HS-5 (cell line): Measurements from ENCODE around the gene NOTO.

Experiments
- DNase-seq: peaks from one replicate; pipeline ENCODE4 v3.0.0-alpha.2; 2012; ENCODE audit warnings: low read depth

Gene NOTO

DNA sequence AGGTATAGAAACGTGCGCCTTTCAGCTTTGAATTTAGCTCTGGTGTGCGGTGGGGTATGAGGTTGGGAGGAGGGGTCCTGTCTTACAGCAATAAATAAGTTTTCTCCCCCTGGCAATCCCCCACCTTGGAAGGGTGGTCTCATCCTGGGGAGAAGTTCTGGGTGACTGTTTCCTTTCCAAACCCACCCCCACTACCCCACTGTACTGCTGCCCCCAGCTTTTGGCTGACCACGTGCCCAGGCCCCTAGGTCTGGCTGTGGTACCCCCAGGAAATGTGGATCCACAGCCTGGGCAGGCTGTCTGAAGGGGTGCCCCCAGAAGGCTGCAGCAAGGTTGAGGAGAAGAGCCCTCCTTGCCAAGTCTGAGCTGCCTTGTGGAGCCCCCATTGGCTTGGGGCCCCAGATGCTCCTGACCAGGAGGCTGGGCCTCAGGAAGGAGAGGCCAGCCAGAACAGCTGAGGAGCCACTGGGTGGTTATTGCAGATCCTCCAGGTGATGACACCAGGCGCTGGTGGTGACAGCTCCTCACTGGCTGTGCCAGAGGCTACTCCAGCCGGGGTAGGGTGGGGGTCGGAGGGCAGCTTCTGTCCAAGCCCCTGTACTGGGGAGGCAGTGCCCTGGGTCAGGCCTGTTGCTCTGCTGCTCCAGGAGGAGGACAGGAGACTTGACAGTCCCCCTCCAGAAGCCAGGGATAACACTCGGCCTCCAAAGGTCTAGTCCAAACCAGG is 56.0 kb downstream of the NOTO start:
- no peak for DNase-seq

DNA sequence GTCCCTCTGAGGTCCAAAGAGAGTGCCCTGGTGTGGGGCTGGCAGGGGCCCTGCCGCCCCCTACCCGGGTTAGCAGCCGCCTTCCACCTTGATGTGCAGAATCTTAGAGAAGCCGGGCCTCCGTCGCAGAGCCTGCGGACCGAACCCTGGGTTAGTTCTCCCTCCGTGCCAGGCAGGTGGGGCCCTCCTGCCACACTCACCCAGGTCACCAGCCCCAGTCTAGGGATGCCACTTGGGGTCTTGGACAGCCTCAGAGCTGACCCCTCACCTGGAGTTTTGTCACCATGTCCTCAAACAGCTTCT is 56.5 kb downstream of the NOTO start:
- no peak for DNase-seq

DNA sequence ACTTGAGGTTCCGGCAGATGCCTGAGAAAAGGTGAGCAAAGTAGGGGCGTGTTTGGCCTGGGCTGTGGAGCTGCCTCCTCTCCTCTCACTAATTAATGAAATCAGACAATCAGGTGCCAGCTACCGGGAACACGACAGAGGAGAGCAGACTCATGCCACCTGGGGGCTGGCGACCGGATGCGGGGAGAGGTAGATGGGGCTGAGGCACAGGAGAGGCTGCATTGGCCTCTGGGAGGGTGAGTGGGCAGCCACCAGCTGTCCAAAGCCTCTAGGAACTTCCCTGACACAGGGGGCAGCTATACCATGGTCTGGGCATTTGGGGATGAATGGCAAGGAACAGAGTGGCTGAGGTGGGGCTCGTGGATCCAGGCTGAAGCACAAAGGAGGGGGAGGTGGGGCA is 56.9 kb downstream of the NOTO start:
- DNase-seq, result no peak

DNA sequence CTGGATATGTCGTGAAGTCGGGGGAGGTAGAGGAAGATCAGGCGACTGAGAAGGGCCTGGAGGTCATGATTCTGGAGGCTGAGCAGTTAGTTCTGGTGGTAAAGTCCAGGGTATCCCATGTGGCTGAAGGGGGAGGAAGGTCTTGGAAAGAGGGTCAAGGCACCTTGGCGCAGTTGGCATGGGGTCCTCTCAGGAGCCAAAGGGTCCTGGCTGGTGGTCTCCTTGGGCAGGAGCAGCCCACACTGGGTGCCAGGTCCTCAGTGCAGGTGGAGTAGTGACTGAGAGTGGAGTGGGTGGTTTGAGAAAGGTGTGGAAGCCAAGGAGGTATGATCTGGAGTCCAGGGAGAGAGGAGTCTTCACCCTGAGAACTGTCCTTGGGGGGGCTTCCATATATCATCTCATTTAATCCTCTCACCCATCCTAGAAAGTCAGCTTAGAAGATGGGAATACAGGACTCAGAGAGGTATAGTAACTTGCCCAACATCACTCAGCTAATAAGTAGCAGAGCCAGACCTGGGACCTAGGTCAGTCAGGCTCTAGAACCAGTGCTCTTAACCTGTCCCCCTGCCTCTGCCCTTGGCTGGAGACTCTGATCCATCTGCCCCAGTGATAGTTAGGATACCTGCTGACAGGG is 57.4 kb downstream of the NOTO start:
- DNase-seq, result no peak

DNA sequence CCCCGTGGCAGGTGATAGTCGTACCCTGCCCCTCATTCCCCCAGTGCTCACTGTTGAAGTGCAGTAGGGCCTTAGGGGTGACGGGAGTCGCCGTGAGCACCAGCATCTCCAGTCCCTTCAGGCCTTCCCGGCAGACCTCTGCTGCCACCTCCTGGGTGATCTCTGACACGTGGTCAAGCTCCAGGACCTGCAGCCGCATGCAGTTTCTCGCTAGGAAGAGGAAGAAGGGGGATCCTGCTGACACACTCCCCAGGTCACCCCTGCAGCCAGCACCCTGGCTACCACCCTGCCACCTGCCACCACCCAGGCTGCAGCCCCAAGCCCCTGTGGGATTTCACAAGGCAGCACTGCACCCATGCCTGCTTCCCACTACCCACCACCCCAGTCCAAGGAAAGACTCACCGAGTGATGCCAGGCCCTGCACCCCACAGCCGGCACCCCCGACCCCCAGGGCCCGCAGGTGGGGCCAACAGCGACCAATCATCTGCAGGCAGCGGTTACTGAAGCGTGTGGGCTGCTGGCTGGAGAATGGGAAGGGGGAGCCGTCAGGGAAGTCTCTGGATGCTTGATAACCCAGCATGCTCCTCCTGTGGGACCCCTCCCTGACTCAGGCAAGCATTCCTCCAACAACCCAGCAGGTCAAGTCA is 58.1 kb downstream of the NOTO start:
- no peak for DNase-seq
